ENCODE results near the gene ATP6V0D1. TPM values are rescaled to one million over a fixed set of nuclear protein-coding genes. Genes with fewer than 3 reads are reported as not detected.

Gene ATP6V0D1
- total RNA-seq, 1 experiment from 2014 or later, result 80.5 TPM

GRCh38 chr16:67429053-67429798 lies 51.7 kb downstream of the ATP6V0D1 start:
- no peak for DNase-seq (ENCODE audit: low read depth in 1 of 2, low spot score in 2 of 2)
- Histone ChIP-seq H3K4me1 (replicated peaks) (peaks cover 29% of the 10 kb centered on the region), H3K4me3 (no peak overlapping the region)

DNA sequence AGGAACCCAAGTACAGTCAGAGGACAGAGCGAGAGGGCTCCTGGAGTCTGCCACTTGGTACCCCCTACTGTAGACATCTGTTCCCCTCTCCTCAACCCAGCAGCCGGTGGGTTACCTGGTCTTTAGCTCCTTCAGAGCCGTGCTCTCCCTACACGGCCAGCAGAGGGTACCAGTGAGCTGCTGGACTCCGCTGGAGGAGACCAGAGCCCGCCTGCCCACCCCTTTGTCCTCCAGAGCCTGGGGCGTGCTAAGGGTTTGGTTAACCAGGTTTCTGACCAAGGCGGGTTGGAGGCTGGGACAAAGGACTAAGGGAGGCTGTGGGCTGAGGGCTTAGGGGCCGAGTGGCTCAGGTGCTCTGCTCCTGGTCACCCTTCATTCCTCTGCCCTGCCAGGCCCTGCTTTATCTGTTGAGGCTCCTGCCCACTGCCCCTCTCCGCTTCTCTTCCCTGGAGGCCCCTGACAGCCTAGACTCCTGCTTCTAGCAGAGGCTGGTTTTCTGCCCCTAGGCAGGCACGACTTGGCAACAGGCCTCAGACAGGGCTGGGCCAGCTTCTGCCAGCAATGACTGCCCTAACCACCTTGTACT lies 52.7 kb downstream of the ATP6V0D1 start:
- Histone ChIP-seq H3K36me3 (no peaks in the 10 kb centered on the region), H3K9me3 (replicated peaks) (no peaks in the 10 kb centered on the region; the same call in 1 of the 2 replicates), H3K27me3 (replicated peaks) (peaks cover 31% of the 10 kb centered on the region), H3K27ac (no peak overlapping the region), H3K4me3 (no peak overlapping the region), H3K4me1 (replicated peaks) (peaks cover 29% of the 10 kb centered on the region)
- DNase-seq (ENCODE audit: low read depth in 1 of 2, low spot score in 2 of 2), result peak; percentile 55 to 79

More at GRCh38 chr16:67429053-67429798, 51.7 kb downstream of the ATP6V0D1 start:
- H3K27me3 ChIP-seq (replicated peaks), result peaks cover 31% of the 10 kb centered on the region
- no peaks in the 10 kb centered on the region; the same call in 1 of the 2 replicates for H3K9me3 ChIP-seq (replicated peaks)
- no peak overlapping the region for H3K27ac ChIP-seq
- H3K36me3 ChIP-seq, result no peaks in the 10 kb centered on the region

DNA sequence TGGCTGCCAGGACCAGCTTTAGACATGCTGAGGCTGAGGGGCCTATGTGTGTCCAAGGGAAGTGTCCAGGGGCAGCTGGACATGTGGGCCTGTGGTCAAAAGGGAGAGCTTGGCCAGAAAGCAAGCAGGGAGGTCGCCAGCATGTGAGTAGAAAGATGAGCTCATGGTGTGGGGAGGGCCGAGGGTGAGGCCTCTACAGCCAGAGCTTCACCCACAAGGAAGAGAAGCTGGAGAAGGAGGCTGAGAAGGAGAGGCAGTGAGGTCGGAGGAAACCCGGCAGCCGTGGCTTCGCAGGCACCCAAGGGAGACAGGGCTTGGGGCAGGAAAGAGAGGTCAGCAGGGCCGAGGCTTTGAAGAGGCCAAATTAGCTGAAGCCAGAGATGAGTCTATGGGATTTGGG lies 54.0 kb downstream of the ATP6V0D1 start:
- Histone ChIP-seq H3K4me3 (no peak overlapping the region), H3K36me3 (no peaks in the 10 kb centered on the region), H3K27me3 (replicated peaks) (peaks cover 31% of the 10 kb centered on the region), H3K27ac (no peak overlapping the region), H3K9me3 (replicated peaks) (no peaks in the 10 kb centered on the region; the same call in 1 of the 2 replicates), H3K4me1 (replicated peaks) (peaks cover 29% of the 10 kb centered on the region)
- no peak for DNase-seq (ENCODE audit: low read depth in 1 of 2, low spot score in 2 of 2)

DNA sequence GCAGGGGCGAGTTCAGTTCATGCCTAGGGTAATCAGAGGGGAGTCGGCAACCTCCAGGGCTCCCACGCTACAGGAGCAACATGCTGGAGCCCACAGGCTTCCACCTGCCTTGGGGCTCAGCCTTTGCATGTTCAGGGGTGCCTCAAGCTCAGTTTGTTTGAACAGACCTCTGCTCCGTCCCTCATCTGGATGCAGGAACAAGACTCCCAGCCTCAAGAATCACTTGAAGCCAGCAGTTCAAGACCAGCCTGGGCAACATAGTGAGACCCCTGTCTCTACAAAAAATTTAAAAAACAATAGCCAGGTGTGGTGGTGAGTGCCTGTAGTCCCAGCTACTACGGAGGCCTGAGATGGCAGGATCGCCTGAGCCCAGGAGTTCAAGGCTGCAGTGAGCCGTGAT lies 54.9 kb downstream of the ATP6V0D1 start:
- no peak for DNase-seq (ENCODE audit: low read depth in 1 of 2, low spot score in 2 of 2)
- Histone ChIP-seq H3K27ac (no peak overlapping the region), H3K36me3 (no peaks in the 10 kb centered on the region), H3K27me3 (replicated peaks) (peaks cover 26% of the 10 kb centered on the region), H3K4me3 (no peak overlapping the region), H3K4me1 (replicated peaks) (peaks cover 21% of the 10 kb centered on the region), H3K9me3 (replicated peaks) (no peaks in the 10 kb centered on the region)

DNA sequence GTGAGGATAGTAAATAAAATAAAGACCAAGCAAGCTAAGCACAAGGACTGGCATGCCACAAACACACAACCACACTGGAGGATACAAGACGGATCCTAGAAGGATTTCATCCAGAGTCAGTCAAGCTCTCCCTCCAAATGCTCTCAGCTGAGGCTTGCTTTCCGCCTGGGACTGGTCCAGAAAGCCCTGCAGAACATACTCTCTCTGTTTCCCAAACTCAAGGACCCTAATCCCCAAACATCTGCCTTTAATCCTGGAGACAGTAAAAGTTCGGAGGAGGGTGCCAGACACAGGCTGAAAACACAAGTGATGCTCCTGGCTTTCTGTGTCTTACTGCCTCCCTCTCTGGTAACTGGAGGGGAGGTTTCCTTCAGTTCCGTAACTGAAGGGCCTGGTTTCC lies 55.4 kb downstream of the ATP6V0D1 start:
- no peak for DNase-seq (ENCODE audit: low read depth in 1 of 2, low spot score in 2 of 2)
- H3K4me1 ChIP-seq (replicated peaks), result peaks cover 20% of the 10 kb centered on the region
- no peaks in the 10 kb centered on the region for H3K9me3 ChIP-seq (replicated peaks)
- H3K27me3 ChIP-seq (replicated peaks), result peaks cover 25% of the 10 kb centered on the region
- no peaks in the 10 kb centered on the region for H3K36me3 ChIP-seq
- H3K4me3 ChIP-seq, result no peak overlapping the region
- no peak overlapping the region for H3K27ac ChIP-seq

- Histone ChIP-seq H3K27me3 (replicated peaks) (peaks cover 20% of the 10 kb centered on the region), H3K27ac (no peak overlapping the region), H3K9me3 (replicated peaks) (no peaks in the 10 kb centered on the region), H3K4me1 (replicated peaks) (peaks cover 16% of the 10 kb centered on the region), H3K36me3 (no peaks in the 10 kb centered on the region), H3K4me3 (no peak overlapping the region)
- peak in 1 of 2 experiments; percentile 63 for DNase-seq (ENCODE audit: low read depth in 1 of 2, low spot score in 2 of 2)
These were observed 55.9 kb downstream of the ATP6V0D1 start for GRCh38 chr16:67425061-67425460.

GRCh38 chr16:67424261-67424615 lies 56.7 kb downstream of the ATP6V0D1 start:
- no peak for DNase-seq (ENCODE audit: low read depth in 1 of 2, low spot score in 2 of 2)
- no peak overlapping the region for H3K27ac ChIP-seq
- peaks cover 16% of the 10 kb centered on the region for H3K4me1 ChIP-seq (replicated peaks)
- H3K27me3 ChIP-seq (replicated peaks), result peaks cover 11% of the 10 kb centered on the region
- H3K36me3 ChIP-seq, result no peaks in the 10 kb centered on the region
- no peaks in the 10 kb centered on the region for H3K9me3 ChIP-seq (replicated peaks)
- no peak overlapping the region for H3K4me3 ChIP-seq

- no peak overlapping the region for H3K4me3 ChIP-seq
- H3K9me3 ChIP-seq (replicated peaks), result no peaks in the 10 kb centered on the region
- DNase-seq (ENCODE audit: low read depth in 1 of 2, low spot score in 2 of 2), result no peak
- peaks cover 6% of the 10 kb centered on the region for H3K27me3 ChIP-seq (replicated peaks)
- H3K4me1 ChIP-seq (replicated peaks), result peaks cover 16% of the 10 kb centered on the region
- H3K36me3 ChIP-seq, result no peaks in the 10 kb centered on the region
- no peak overlapping the region for H3K27ac ChIP-seq
These were observed 57.2 kb downstream of the ATP6V0D1 start for GRCh38 chr16:67423611-67424260.

GRCh38 chr16:67423015-67423414 lies 57.9 kb downstream of the ATP6V0D1 start:
- no peaks in the 10 kb centered on the region for H3K9me3 ChIP-seq (replicated peaks)
- H3K4me1 ChIP-seq (replicated peaks), result peaks cover 11% of the 10 kb centered on the region
- no peak overlapping the region for H3K4me3 ChIP-seq
- no peaks in the 10 kb centered on the region; the same call in 1 of the 2 replicates for H3K27me3 ChIP-seq (replicated peaks)
- H3K36me3 ChIP-seq, result no peaks in the 10 kb centered on the region
- H3K27ac ChIP-seq, result no peak overlapping the region
- DNase-seq (ENCODE audit: low read depth in 1 of 2, low spot score in 2 of 2), result no peak

DNA sequence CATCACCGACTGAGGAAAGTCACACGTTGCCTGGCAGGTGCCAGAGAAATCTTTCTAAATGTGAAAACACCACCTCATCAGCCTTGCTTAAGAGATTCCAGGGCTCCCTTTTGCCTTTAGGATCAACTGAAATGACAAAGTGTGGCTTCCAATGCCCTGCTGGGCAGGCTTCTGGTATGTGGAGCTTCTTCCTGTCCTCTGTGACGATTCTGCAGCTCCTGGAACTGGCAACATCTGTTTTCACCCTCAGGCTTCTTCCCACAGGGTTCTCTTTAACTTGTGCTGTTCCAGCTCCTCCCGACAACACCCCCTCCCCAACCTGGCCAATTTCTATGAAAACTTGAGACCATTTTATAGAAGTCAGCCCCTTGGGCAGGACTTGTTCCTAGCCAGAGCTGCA lies 59.9 kb downstream of the ATP6V0D1 start:
- DNase-seq (ENCODE audit: low read depth in 1 of 2, low spot score in 2 of 2), result no peak
- H3K4me3 ChIP-seq, result no peak overlapping the region
- H3K27ac ChIP-seq, result no peak overlapping the region
- H3K4me1 ChIP-seq (replicated peaks), result peaks cover 16% of the 10 kb centered on the region
- no peaks in the 10 kb centered on the region for H3K9me3 ChIP-seq (replicated peaks)
- no peaks in the 10 kb centered on the region for H3K27me3 ChIP-seq (replicated peaks)
- H3K36me3 ChIP-seq, result peaks cover 2% of the 10 kb centered on the region; the same call in 1 of the 2 replicates

- peaks cover 4% of the 10 kb centered on the region; the same call in 1 of the 2 replicates for H3K36me3 ChIP-seq
- H3K27me3 ChIP-seq (replicated peaks), result no peaks in the 10 kb centered on the region
- DNase-seq (ENCODE audit: low read depth in 1 of 2, low spot score in 2 of 2), result no peak
- H3K9me3 ChIP-seq (replicated peaks), result no peaks in the 10 kb centered on the region
- peaks cover 17% of the 10 kb centered on the region for H3K4me1 ChIP-seq (replicated peaks)
- H3K27ac ChIP-seq, result no peak overlapping the region
- no peak overlapping the region for H3K4me3 ChIP-seq
These were observed 61.0 kb downstream of the ATP6V0D1 start for GRCh38 chr16:67419931-67420330.

DNA sequence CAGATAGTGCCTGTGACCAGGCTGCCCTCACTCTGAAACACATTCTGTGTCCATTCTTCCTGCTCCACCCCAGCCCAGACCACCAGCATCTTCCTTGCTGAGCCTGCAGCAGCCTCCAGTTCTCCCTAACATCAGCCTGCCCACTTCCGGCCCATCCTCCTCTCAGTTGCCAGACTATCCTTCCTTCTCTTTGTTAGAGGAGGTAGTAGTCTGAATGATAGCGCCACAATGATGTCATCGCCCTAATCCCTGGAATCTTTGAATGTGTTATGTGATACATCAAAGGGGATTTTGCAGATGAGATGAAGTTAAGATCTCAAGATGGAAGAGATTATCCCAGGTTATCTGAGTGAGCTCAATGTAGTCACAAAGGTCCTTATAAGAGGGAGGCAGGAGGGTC lies 61.5 kb downstream of the ATP6V0D1 start:
- no peak for DNase-seq (ENCODE audit: low read depth in 1 of 2, low spot score in 2 of 2)
- H3K9me3 ChIP-seq (replicated peaks), result no peaks in the 10 kb centered on the region
- no peaks in the 10 kb centered on the region for H3K27me3 ChIP-seq (replicated peaks)
- no peak overlapping the region for H3K27ac ChIP-seq
- peaks cover 12% of the 10 kb centered on the region for H3K4me1 ChIP-seq (replicated peaks)
- peaks cover 4% of the 10 kb centered on the region; the same call in 1 of the 2 replicates for H3K36me3 ChIP-seq
- no peak overlapping the region for H3K4me3 ChIP-seq

GRCh38 chr16:67417333-67418061 lies 63.5 kb downstream of the ATP6V0D1 start:
- no peak overlapping the region for H3K27ac ChIP-seq
- H3K9me3 ChIP-seq (replicated peaks), result no peaks in the 10 kb centered on the region
- H3K27me3 ChIP-seq (replicated peaks), result no peaks in the 10 kb centered on the region
- no peak overlapping the region for H3K4me3 ChIP-seq
- H3K4me1 ChIP-seq (replicated peaks), result peaks cover 11% of the 10 kb centered on the region
- H3K36me3 ChIP-seq, result peaks cover 4% of the 10 kb centered on the region; the same call in 1 of the 2 replicates
- DNase-seq (ENCODE audit: low read depth in 1 of 2, low spot score in 2 of 2), result no peak

Data from SJSA1 (cell line).